PC-9 (cell line): Measurements from ENCODE around the gene SRL. TPM values are rescaled to one million over a fixed set of nuclear protein-coding genes. Genes with fewer than 3 reads are reported as not detected.
A peak's percentile ranks its signal among the peaks of the same experiment; 100 is the strongest.
"Not testable (repeated sequence)": the region's sequence is repeated elsewhere in the genome, so short reads cannot be mapped to it uniquely, and the experiment has no call there.

Source experiments
- BruUV-seq: library from RNA; stranded (reverse); fragments of 400-500 nt; replicated peaks from 2 replicates; lab custom pipeline; 2021; lab: Mats Ljungman, UMichigan
- CTCF ChIA-PET: fragments of 300-600 bp; sonication (Branson Sonifier 250); formaldehyde crosslinking; loops from one replicate; lab custom pipeline; 2022; ENCODE audit warnings: antibody characterized with exemption; lab: Charles Lee
- POLR2A ChIA-PET: fragments of 300-600 bp; sonication (Branson Sonifier 250); formaldehyde crosslinking; loops from one replicate; lab custom pipeline; 2022; ENCODE audit warnings: antibody characterized with exemption; ENCODE audit not compliant: unreplicated experiment; lab: Charles Lee
- DNase-seq, 2 experiments: peaks; one replicate each; pipeline versions ENCODE4 v3.0.0 to v3.0.0-alpha.2; 2015 to 2022; ENCODE audit warnings: mixed read lengths in 1 of 2
- H2AFZ ChIP-seq: fragments of 200-600 bp; sonication (generic); 2 replicates; pipeline ENCODE4 v1.8.1; 2017; ENCODE audit warnings: antibody characterized with exemption
- H3F3A ChIP-seq: fragments of 200-600 bp; sonication (generic); 2 replicates; pipeline ENCODE4 v1.8.1; 2017; ENCODE audit warnings: antibody characterized with exemption, mild to moderate bottlenecking, low read depth; ENCODE audit not compliant: insufficient read depth
- H3K27ac ChIP-seq: fragments of 200-600 bp; sonication (generic); 2 replicates; pipeline ENCODE4 v1.6.1; 2016; ENCODE audit warnings: mixed run types
- H3K27me3 ChIP-seq: fragments of 200-600 bp; sonication (generic); 2 replicates; pipeline ENCODE4 v1.6.1; 2016; ENCODE audit warnings: low read depth, mixed run types; ENCODE audit not compliant: insufficient read depth
- H3K36me3 ChIP-seq: fragments of 200-600 bp; sonication (generic); 2 replicates; pipeline ENCODE4 v1.6.1; 2016; ENCODE audit warnings: low read depth, mixed run types
- H3K4me1 ChIP-seq: fragments of 200-600 bp; sonication (generic); replicated peaks from 2 replicates; pipeline ENCODE4 v1.6.1; 2016; ENCODE audit warnings: mixed run types; ENCODE audit not compliant: insufficient read depth
- H3K4me2 ChIP-seq: fragments of 200-600 bp; sonication (generic); 2 replicates; pipeline ENCODE4 v1.6.1; 2017; ENCODE audit warnings: mixed run types
- H3K4me3 ChIP-seq: fragments of 200-600 bp; sonication (generic); 2 replicates; pipeline ENCODE4 v1.6.1; 2016; ENCODE audit warnings: mixed run types
- H3K79me2 ChIP-seq: fragments of 200-600 bp; sonication (generic); 2 replicates; pipeline ENCODE4 v1.6.1; 2017; ENCODE audit warnings: low read depth, mixed run types
- H3K9me2 ChIP-seq: fragments of 200-600 bp; sonication (generic); 2 replicates; pipeline ENCODE4 v1.8.1; 2017; ENCODE audit warnings: mild to moderate bottlenecking; ENCODE audit not compliant: insufficient read depth
- H3K9me3 ChIP-seq: fragments of 200-600 bp; sonication (generic); 2 replicates; pipeline ENCODE4 v1.8.1; 2016; ENCODE audit warnings: low read depth; ENCODE audit not compliant: insufficient read depth
- H4K20me1 ChIP-seq: fragments of 200-600 bp; sonication (generic); 2 replicates; pipeline ENCODE4 v1.8.1; 2017; ENCODE audit not compliant: insufficient read depth
- CTCF ChIP-seq: fragments of 200-600 bp; sonication (generic); conservative IDR thresholded peaks from 2 replicates; pipeline ENCODE4 v1.6.1; 2017; ENCODE audit warnings: mixed run types, antibody characterized with exemption, mild to moderate bottlenecking, moderate library complexity
- EZH2 ChIP-seq: fragments of 200-600 bp; sonication (generic); IDR thresholded peaks from 2 replicates; pipeline ENCODE4 v1.8.0; 2017; ENCODE audit warnings: antibody characterized with exemption, low read depth
- intact Hi-C: fragments of 100-400 bp; cut with micrococcal nuclease; formaldehyde crosslinking; loops from one replicate; pipeline ENCODE4 v1.10.0; 2022; ENCODE audit not compliant: unreplicated experiment
- total RNA-seq: library from RNA; stranded (reverse); gene quantifications from 2 replicates; pipeline ENCODE4 v1.2.3, GENCODE V29; 2021

The SRL gene
- total RNA-seq, 1 experiment from 2014 or later: not detected

GRCh38 chr16:4213737-4214136, 28.1 kb downstream of the SRL start:
- H3K9me2 ChIP-seq: no peaks in the 10 kb centered on the region; the same call in 1 of the 2 replicates
- ChIA-PET POLR2A (interaction anchor here (0.6 to 1.2 kb wide), 8 partner anchors 8 to 656 kb away, joined by 3 to 17 read pairs (median 9); no protein-coding TSS in a partner anchor), CTCF (interaction anchor here (1.2 to 1.8 kb wide), 2 partner anchors 13 to 40 kb away, joined by 10 read pairs; no protein-coding TSS in a partner anchor)
- DNase-seq: peak; percentile 34 to 84
- BruUV-seq: TSS peak; percentile 45
- no peaks in the 10 kb centered on the region for H3K9me3 ChIP-seq
- H3F3A ChIP-seq: peaks cover 4% of the 10 kb centered on the region; the same call in 1 of the 2 replicates
- H2AFZ ChIP-seq: 0 out of 2 replicates have a peak overlapping the region, but pooled peaks have one; percentile 55
- H3K36me3 ChIP-seq: no peaks in the 10 kb centered on the region
- TF ChIP-seq EZH2 (no peak), CTCF (no peak)
- H3K27me3 ChIP-seq: no peaks in the 10 kb centered on the region
- H3K4me2 ChIP-seq: peak overlapping the region; percentile 56
- no peak overlapping the region for H3K4me3 ChIP-seq
- H3K27ac ChIP-seq: peak overlapping the region; percentile 72
- no peaks in the 10 kb centered on the region for H3K79me2 ChIP-seq
- H4K20me1 ChIP-seq: no peaks in the 10 kb centered on the region
- intact Hi-C loops: loop anchor here (1.0 kb wide), 1 partner anchor 77 kb away; no protein-coding TSS in a partner anchor
- peaks cover 23% of the 10 kb centered on the region for H3K4me1 ChIP-seq

- Histone ChIP-seq H3K9me2 (no peaks in the 10 kb centered on the region; the same call in 1 of the 2 replicates), H4K20me1 (no peaks in the 10 kb centered on the region), H3K27me3 (peaks cover 6% of the 10 kb centered on the region; the same call in 1 of the 2 replicates), H3K4me2 (peak overlapping the region; percentile 56), H3K4me3 (no peak overlapping the region), H3K27ac (peak overlapping the region; percentile 72), H3K4me1 (peaks cover 23% of the 10 kb centered on the region), H3K79me2 (no peaks in the 10 kb centered on the region), H3K9me3 (no peaks in the 10 kb centered on the region), H3F3A (peaks cover 4% of the 10 kb centered on the region; the same call in 1 of the 2 replicates), H2AFZ (no peak overlapping the region), H3K36me3 (no peaks in the 10 kb centered on the region)
- ChIA-PET CTCF (interaction anchor here (1.8 kb wide), 1 partner anchor 12 kb away, joined by 10 read pairs; no protein-coding TSS in a partner anchor), POLR2A (no interaction called here)
- intact Hi-C loops: no loop called here
- DNase-seq: peak; percentile 26 to 76
- no peak for TF ChIP-seq EZH2
- TF ChIP-seq CTCF: no peak
- BruUV-seq: no TSS peak
Observed at GRCh38 chr16:4212934-4213296, 29.0 kb downstream of the SRL start.

- Histone ChIP-seq H2AFZ (no peak overlapping the region), H3K9me3 (no peaks in the 10 kb centered on the region), H3K27ac (peak overlapping the region; percentile 72; the same call in 1 of the 2 replicates), H3K27me3 (peaks cover 12% of the 10 kb centered on the region; the same call in 1 of the 2 replicates), H3K36me3 (no peaks in the 10 kb centered on the region), H3K79me2 (no peaks in the 10 kb centered on the region), H3K4me1 (peaks cover 23% of the 10 kb centered on the region), H3K4me3 (no peak overlapping the region), H4K20me1 (no peaks in the 10 kb centered on the region), H3F3A (peaks cover 4% of the 10 kb centered on the region; the same call in 1 of the 2 replicates), H3K4me2 (peak overlapping the region; percentile 56), H3K9me2 (no peaks in the 10 kb centered on the region; the same call in 1 of the 2 replicates)
- no peak for DNase-seq
- intact Hi-C loops: no loop called here
- BruUV-seq: no TSS peak
- TF ChIP-seq EZH2 (no peak), CTCF (no peak)
- ChIA-PET CTCF (interaction anchor here (0.6 kb wide), 1 partner anchor 12 kb away, joined by 3 read pairs; no protein-coding TSS in a partner anchor), POLR2A (no interaction called here)
Observed at GRCh38 chr16:4212211-4212933, 29.5 kb downstream of the SRL start.

GRCh38 chr16:4211445-4212210, 30.3 kb downstream of the SRL start:
- H3K4me3 ChIP-seq, H3K27ac ChIP-seq, H3K9me2 ChIP-seq, DNase-seq, H4K20me1 ChIP-seq, H3F3A ChIP-seq, H3K4me2 ChIP-seq, POLR2A ChIA-PET, H3K36me3 ChIP-seq, BruUV-seq, intact Hi-C loops, H3K9me3 ChIP-seq, H3K79me2 ChIP-seq, H2AFZ ChIP-seq: not testable (repeated sequence)
- CTCF ChIA-PET: interaction anchor here (0.6 kb wide), 1 partner anchor 11 kb away, joined by 3 read pairs; no protein-coding TSS in a partner anchor
- Histone ChIP-seq H3K27me3 (peaks cover 19% of the 10 kb centered on the region; the same call in 1 of the 2 replicates), H3K4me1 (peaks cover 23% of the 10 kb centered on the region)
